GM12872 (cell line): Measurements from ENCODE around the gene SERPINB1.

ENCODE experiments used
- TF ChIP-seq, protein P1 (sequence below): IDR thresholded peaks from 3 replicates; pipeline ENCODE4 v1.5.1; 2011; ENCODE audit warnings: low read depth, mild to moderate bottlenecking, low read length, moderate library complexity; ENCODE audit not compliant: insufficient read depth

The SERPINB1 gene

DNA sequence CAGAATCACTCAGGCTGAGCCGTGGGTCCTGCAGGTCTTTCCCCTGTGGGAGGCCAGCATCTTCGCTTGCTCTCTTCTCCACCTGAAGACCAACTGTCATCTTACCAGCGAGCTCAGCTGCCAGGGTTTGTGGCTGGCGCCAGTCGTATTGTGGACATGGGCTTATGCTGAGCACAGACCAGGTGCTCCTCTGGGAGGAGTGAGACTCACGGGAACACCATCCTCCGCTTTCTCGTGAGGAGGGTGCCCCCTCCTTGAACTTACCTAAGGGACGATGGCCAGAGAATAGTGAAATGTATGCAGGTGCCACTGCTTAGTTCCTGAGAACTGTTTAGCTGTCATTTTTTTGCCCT, 59.3 kb downstream of the SERPINB1 start:
- TF ChIP-seq, protein P1, sequence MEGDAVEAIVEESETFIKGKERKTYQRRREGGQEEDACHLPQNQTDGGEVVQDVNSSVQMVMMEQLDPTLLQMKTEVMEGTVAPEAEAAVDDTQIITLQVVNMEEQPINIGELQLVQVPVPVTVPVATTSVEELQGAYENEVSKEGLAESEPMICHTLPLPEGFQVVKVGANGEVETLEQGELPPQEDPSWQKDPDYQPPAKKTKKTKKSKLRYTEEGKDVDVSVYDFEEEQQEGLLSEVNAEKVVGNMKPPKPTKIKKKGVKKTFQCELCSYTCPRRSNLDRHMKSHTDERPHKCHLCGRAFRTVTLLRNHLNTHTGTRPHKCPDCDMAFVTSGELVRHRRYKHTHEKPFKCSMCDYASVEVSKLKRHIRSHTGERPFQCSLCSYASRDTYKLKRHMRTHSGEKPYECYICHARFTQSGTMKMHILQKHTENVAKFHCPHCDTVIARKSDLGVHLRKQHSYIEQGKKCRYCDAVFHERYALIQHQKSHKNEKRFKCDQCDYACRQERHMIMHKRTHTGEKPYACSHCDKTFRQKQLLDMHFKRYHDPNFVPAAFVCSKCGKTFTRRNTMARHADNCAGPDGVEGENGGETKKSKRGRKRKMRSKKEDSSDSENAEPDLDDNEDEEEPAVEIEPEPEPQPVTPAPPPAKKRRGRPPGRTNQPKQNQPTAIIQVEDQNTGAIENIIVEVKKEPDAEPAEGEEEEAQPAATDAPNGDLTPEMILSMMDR: no peak
